GM23338 (cell line): ENCODE data around the gene CD180.

Source experiments
- CTCF ChIP-seq, 2 experiments: fragments of 200-600 bp in 1 of 2; sonication (generic) in 1 of 2; conservative IDR thresholded peaks; 2 replicates each; pipeline versions ENCODE4 v1.5.1 to v1.6.1; 2016 to 2017; ENCODE audit warnings: antibody characterized with exemption in 2 of 2, low read depth in 2 of 2, mild to moderate bottlenecking in 2 of 2, moderate library complexity in 1 of 2
- EZH2 ChIP-seq: fragments of 200-600 bp; sonication (generic); IDR thresholded peaks from one replicate; pipeline ENCODE4 v1.8.0; 2017; ENCODE audit warnings: antibody characterized with exemption, mild to moderate bottlenecking, low read depth; ENCODE audit not compliant: unreplicated experiment
- POLR2AphosphoS5 ChIP-seq: IDR thresholded peaks from 2 replicates; pipeline ENCODE4 v1.6.1; 2016; ENCODE audit warnings: antibody characterized with exemption, low read depth
- REST ChIP-seq: IDR thresholded peaks from one replicate; pipeline ENCODE4 v1.6.1; 2018; ENCODE audit warnings: antibody characterized with exemption; ENCODE audit not compliant: unreplicated experiment

GRCh38 chr5:67214707-67215447 is 18.3 kb upstream of the CD180 start:
- TF ChIP-seq CTCF (conservative IDR thresholded peaks at IDR 0.05; ENCODE audit: low read depth in 2 of 2), result no peak
- no peak for TF ChIP-seq POLR2AphosphoS5
- no peak for TF ChIP-seq REST
- no peak for TF ChIP-seq EZH2
